GM20000 (cell line): ENCODE data around the gene ZNF70.

ENCODE experiments used
- DNase-seq: peaks from one replicate; pipeline ENCODE4 v3.0.0; 2012; ENCODE audit warnings: low spot score
- CTCF ChIP-seq: IDR thresholded peaks from 2 replicates; pipeline ENCODE4 v1.5.1; 2012; ENCODE audit warnings: mild to moderate bottlenecking, control low read depth; ENCODE audit errors: extremely low read depth, missing control alignments

The ZNF70 gene

GRCh38 chr22:23754980-23755636 lies 4.2 kb upstream of the ZNF70 start:
- TF ChIP-seq CTCF: no peak
- DNase-seq: peak; percentile 4

- TF ChIP-seq CTCF: no peak
- peak; percentile 19 for DNase-seq
These were observed 3.5 kb upstream of the ZNF70 start, which contains the start of gene VPREB3 for GRCh38 chr22:23754220-23754919. Gene VPREB3 (minus strand): TSS chr22:23754425. CDS start chr22:23754363, 62 bp downstream.

GRCh38 chr22:23753385-23753784 lies 2.5 kb upstream of the ZNF70 start:
- TF ChIP-seq CTCF: no peak
- peak; percentile 30 for DNase-seq

GRCh38 chr22:23752750-23753149 lies 1.8 kb upstream of the ZNF70 start:
- no peak for TF ChIP-seq CTCF
- DNase-seq: peak; percentile 50

GRCh38 chr22:23752090-23752691 lies 1.3 kb upstream of the ZNF70 start:
- TF ChIP-seq CTCF: no peak
- DNase-seq: peak; percentile 77

- DNase-seq: no peak
- no peak for TF ChIP-seq CTCF
These were observed 607 bp upstream of the ZNF70 start for GRCh38 chr22:23751441-23751996.

GRCh38 chr22:23750367-23750713 lies 572 bp downstream of the ZNF70 start:
- no peak for DNase-seq
- no peak for TF ChIP-seq CTCF
